KMS-11 (cell line): ENCODE results near the gene CWC22.

Experiments used
- H2AFZ ChIP-seq: fragments of 200-600 bp; sonication (generic); 2 replicates; pipeline ENCODE4 v1.6.1; 2016; ENCODE audit warnings: antibody characterized with exemption, mixed run types, low read depth
- H3K27ac ChIP-seq: fragments of 200-600 bp; sonication (generic); 2 replicates; pipeline ENCODE4 v1.6.1; 2016; ENCODE audit warnings: mild to moderate bottlenecking, mixed run types
- H3K27me3 ChIP-seq: fragments of 200-600 bp; sonication (generic); 2 replicates; pipeline ENCODE4 v1.6.1; 2017; ENCODE audit warnings: mild to moderate bottlenecking, low read depth, mixed run types, moderate library complexity; ENCODE audit not compliant: insufficient read depth
- H3K36me3 ChIP-seq: fragments of 200-600 bp; sonication (generic); 2 replicates; pipeline ENCODE4 v1.6.1; 2017; ENCODE audit warnings: mild to moderate bottlenecking, mixed run types; ENCODE audit not compliant: insufficient read depth
- H3K4me1 ChIP-seq: fragments of 200-600 bp; sonication (generic); 2 replicates; pipeline ENCODE4 v1.6.1; 2016; ENCODE audit warnings: mild to moderate bottlenecking, low read depth, mixed run types; ENCODE audit not compliant: poor library complexity, severe bottlenecking
- H3K4me2 ChIP-seq: fragments of 200-600 bp; sonication (generic); 2 replicates; pipeline ENCODE4 v1.7.0; 2016; ENCODE audit warnings: mild to moderate bottlenecking, mixed run types
- H3K4me3 ChIP-seq: fragments of 200-600 bp; sonication (generic); IDR thresholded peaks from 2 replicates; pipeline ENCODE4 v1.6.1; 2017; ENCODE audit warnings: low read depth, low read length, mixed read lengths; ENCODE audit not compliant: insufficient read depth
- H3K79me2 ChIP-seq: fragments of 200-600 bp; sonication (generic); 2 replicates; pipeline ENCODE4 v1.6.1; 2016; ENCODE audit warnings: low read depth, mixed run types; ENCODE audit not compliant: insufficient read depth
- H3K9ac ChIP-seq: fragments of 200-600 bp; sonication (generic); 2 replicates; pipeline ENCODE4 v1.6.1; 2016; ENCODE audit warnings: mild to moderate bottlenecking, mixed run types
- H4K20me1 ChIP-seq: fragments of 200-600 bp; sonication (generic); 2 replicates; pipeline ENCODE4 v1.6.1; 2016; ENCODE audit warnings: mild to moderate bottlenecking, mixed run types; ENCODE audit not compliant: insufficient read depth
- TF ChIP-seq, protein P1 (sequence below): fragments of 200-600 bp; sonication (generic); conservative IDR thresholded peaks from 2 replicates; pipeline ENCODE4 v1.6.1; 2017; ENCODE audit warnings: low read depth, mild to moderate bottlenecking, antibody characterized with exemption, low read length, moderate library complexity, mixed read lengths

Gene CWC22

DNA sequence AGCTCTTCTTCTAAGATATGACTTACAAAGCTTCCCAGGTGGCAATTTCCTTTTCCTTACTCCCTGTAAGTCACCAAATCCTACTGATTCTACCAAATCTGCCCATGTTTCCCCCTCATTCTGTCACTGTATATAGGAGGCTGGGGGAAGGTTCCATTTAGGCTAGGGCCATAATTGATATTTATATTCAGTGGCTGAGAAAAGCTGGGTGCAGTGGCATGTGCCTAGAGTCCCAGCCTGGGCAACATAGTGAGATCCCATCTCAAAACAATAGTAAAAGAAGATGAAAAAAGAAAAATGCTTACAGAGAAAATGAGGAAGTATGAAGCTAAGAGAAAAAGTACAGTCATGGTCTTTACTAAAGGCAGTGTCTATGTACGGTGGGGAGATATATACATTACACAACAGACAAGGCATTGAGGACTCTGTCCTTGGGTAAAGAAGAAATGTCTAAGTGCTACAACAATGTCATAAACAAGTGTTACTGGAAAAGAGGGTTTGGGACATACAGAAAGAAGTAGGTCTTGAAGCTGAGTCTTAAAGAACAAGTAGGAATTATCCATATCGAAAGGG is 4.8 kb downstream of the CWC22 start:
- no peaks in the 10 kb centered on the region; the same call in 1 of the 2 replicates for H4K20me1 ChIP-seq
- H3K27me3 ChIP-seq = no peaks in the 10 kb centered on the region
- H3K9ac ChIP-seq = no peak overlapping the region
- TF ChIP-seq, protein P1, sequence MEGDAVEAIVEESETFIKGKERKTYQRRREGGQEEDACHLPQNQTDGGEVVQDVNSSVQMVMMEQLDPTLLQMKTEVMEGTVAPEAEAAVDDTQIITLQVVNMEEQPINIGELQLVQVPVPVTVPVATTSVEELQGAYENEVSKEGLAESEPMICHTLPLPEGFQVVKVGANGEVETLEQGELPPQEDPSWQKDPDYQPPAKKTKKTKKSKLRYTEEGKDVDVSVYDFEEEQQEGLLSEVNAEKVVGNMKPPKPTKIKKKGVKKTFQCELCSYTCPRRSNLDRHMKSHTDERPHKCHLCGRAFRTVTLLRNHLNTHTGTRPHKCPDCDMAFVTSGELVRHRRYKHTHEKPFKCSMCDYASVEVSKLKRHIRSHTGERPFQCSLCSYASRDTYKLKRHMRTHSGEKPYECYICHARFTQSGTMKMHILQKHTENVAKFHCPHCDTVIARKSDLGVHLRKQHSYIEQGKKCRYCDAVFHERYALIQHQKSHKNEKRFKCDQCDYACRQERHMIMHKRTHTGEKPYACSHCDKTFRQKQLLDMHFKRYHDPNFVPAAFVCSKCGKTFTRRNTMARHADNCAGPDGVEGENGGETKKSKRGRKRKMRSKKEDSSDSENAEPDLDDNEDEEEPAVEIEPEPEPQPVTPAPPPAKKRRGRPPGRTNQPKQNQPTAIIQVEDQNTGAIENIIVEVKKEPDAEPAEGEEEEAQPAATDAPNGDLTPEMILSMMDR = no peak
- H3K27ac ChIP-seq = no peak overlapping the region
- no peak overlapping the region for H2AFZ ChIP-seq
- no peak overlapping the region for H3K4me3 ChIP-seq
- peaks cover 58% of the 10 kb centered on the region for H3K79me2 ChIP-seq
- H3K4me1 ChIP-seq = peaks cover 18% of the 10 kb centered on the region
- H3K36me3 ChIP-seq = no peaks in the 10 kb centered on the region
- H3K4me2 ChIP-seq = no peak overlapping the region

DNA sequence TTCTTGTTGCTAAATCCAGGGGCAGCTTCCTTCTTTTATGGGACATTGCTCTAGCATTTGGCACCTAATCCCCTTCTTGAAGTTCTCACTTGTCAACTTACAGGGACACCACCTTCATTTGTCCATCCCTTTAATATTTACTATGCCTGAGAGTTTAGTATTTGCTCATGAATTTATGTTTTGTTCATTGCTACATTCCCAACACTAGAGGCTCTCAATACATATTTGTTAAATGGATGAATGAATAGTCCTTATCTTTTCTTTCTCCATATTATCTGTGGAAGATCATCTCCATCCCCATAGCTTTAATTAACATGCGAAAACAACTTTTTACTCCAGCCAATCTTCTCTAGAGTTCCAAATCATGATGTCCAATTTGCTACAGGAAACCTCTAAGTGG is 5.4 kb downstream of the CWC22 start:
- peaks cover 58% of the 10 kb centered on the region for H3K79me2 ChIP-seq
- H3K4me2 ChIP-seq = no peak overlapping the region
- no peak overlapping the region for H3K4me3 ChIP-seq
- H2AFZ ChIP-seq = no peak overlapping the region
- H3K36me3 ChIP-seq = no peaks in the 10 kb centered on the region
- no peaks in the 10 kb centered on the region; the same call in 1 of the 2 replicates for H4K20me1 ChIP-seq
- no peak overlapping the region for H3K27ac ChIP-seq
- H3K27me3 ChIP-seq = no peaks in the 10 kb centered on the region
- TF ChIP-seq, protein P1 = no peak
- H3K4me1 ChIP-seq = peaks cover 18% of the 10 kb centered on the region
- H3K9ac ChIP-seq = no peak overlapping the region

DNA sequence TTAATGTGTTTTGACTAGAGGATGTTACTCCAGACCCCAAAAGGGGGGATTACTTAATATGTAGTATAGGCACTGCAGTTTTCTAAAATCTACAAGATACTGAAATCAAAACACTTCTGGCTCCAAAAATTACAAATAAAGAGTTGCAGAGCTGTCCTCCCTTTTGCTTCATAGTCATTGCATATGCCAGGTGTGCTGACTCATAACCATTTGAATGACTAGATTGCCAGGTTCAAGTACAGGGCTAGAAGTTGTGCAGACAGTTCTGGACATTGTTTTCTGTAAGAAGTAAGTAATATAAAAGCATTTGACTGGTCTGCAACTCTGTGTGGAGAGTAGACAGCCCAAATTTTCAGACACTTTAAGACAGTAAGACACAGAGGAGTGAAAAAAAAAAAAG is 6.7 kb downstream of the CWC22 start:
- peaks cover 22% of the 10 kb centered on the region for H3K4me1 ChIP-seq
- no peak overlapping the region for H3K9ac ChIP-seq
- H3K27me3 ChIP-seq = no peaks in the 10 kb centered on the region
- no peaks in the 10 kb centered on the region for H3K36me3 ChIP-seq
- H3K4me3 ChIP-seq = no peak overlapping the region
- H3K4me2 ChIP-seq = no peak overlapping the region
- TF ChIP-seq, protein P1 = no peak
- no peak overlapping the region for H2AFZ ChIP-seq
- no peaks in the 10 kb centered on the region; the same call in 1 of the 2 replicates for H4K20me1 ChIP-seq
- no peak overlapping the region for H3K27ac ChIP-seq
- peaks cover 53% of the 10 kb centered on the region; the same call in 1 of the 2 replicates for H3K79me2 ChIP-seq

DNA sequence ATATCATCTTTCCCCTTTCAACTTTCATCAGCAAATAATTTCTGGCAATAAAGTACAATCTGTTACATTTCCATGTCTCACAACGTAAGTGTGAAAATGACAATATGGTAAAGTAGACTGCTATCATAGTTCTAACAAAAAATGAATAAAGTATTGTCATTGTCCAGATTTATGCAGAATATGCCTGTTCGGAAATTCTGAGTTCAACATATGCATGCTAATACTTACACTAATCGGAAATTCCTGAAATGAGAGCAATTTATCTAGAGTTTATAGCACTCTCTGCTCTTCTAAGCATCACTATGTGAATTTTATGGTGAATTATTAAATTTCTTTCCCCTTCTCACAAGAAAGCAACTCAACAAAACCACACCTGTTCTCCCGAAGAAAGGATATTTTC is 8.1 kb downstream of the CWC22 start:
- Histone ChIP-seq H4K20me1 (no peaks in the 10 kb centered on the region; the same call in 1 of the 2 replicates), H2AFZ (no peak overlapping the region), H3K4me2 (no peak overlapping the region), H3K4me3 (no peak overlapping the region), H3K79me2 (peaks cover 47% of the 10 kb centered on the region; the same call in 1 of the 2 replicates), H3K27me3 (no peaks in the 10 kb centered on the region), H3K4me1 (peaks cover 25% of the 10 kb centered on the region), H3K36me3 (no peaks in the 10 kb centered on the region), H3K27ac (no peak overlapping the region), H3K9ac (no peak overlapping the region)
- TF ChIP-seq, protein P1 = no peak
